Endothelial cell of umbilical vein (primary cell): ENCODE data around the gene SMCO4.

Experiments used
- CTCF ChIP-seq, 2 donors: IDR thresholded peaks; 1 replicate in 1 of 2; 2 replicates in 1 of 2; pipeline ENCODE4 v1.5.1; 2011; ENCODE audit warnings: low read length in 2 of 2, mild to moderate bottlenecking in 2 of 2, moderate library complexity in 2 of 2, control low read depth in 1 of 2, inconsistent platforms in 1 of 2, low read depth in 1 of 2; ENCODE audit not compliant: insufficient read depth in 1 of 2; ENCODE audit errors: extremely low read depth in 1 of 2
- EZH2 ChIP-seq: IDR thresholded peaks from 2 replicates; pipeline ENCODE4 v1.6.1; 2012; ENCODE audit warnings: borderline replicate concordance, low read depth, mild to moderate bottlenecking, moderate library complexity, low read length, inconsistent platforms; ENCODE audit not compliant: severe bottlenecking
- FOS ChIP-seq: IDR thresholded peaks from 2 replicates; pipeline ENCODE4 v1.6.1; 2011; ENCODE audit warnings: mild to moderate bottlenecking, low read length, moderate library complexity, borderline replicate concordance; ENCODE audit not compliant: insufficient read depth
- JUN ChIP-seq: IDR thresholded peaks from 2 replicates; pipeline ENCODE4 v1.6.1; 2011; ENCODE audit warnings: borderline replicate concordance, low read depth; ENCODE audit not compliant: insufficient read length, insufficient read depth
- MAX ChIP-seq: IDR thresholded peaks from 2 replicates; pipeline ENCODE4 v1.6.1; 2011; ENCODE audit not compliant: insufficient read depth, insufficient read length
- MYC ChIP-seq: IDR thresholded peaks from one replicate; pipeline ENCODE4 v1.6.1; 2011; ENCODE audit warnings: mild to moderate bottlenecking, low read depth, low read length
- POLR2A ChIP-seq: IDR thresholded peaks from 2 replicates; pipeline ENCODE4 v1.6.1; 2012; ENCODE audit warnings: low read depth, mild to moderate bottlenecking, control low read depth, low read length
- POLR2AphosphoS5 ChIP-seq: IDR thresholded peaks from 2 replicates; pipeline ENCODE4 v1.6.1; 2012; ENCODE audit warnings: low read depth, mild to moderate bottlenecking, control low read depth, low read length, moderate library complexity; ENCODE audit not compliant: insufficient read depth

DNA sequence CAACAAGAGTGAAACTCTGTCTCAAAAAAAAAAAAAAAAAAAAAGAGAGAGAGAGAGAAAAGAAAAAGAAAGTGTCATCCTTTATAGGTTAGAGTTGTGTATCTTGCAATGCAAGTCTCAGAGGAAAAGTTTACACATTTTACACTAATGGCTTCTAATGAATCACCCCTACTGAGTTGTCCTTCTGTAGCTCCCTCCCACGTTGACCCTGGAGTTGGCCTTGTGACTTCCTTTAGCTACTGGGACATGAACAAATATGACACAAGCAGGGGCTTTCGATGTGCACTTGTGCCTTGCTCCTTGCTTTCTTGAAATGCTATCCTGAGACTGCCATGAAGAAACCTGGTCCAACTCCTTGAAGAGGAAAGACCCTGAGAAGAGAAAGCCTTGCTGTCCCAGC, 2.4 kb upstream of the SMCO4 start:
- TF ChIP-seq CTCF (IDR thresholded peaks at IDR 0.05; ENCODE audit: extremely low read depth in 1 of 2, insufficient read depth in 1 of 2, low read depth in 1 of 2, low read length in 2 of 2) (no peak), POLR2AphosphoS5 (no peak), MAX (no peak), POLR2A (no peak), MYC (no peak), JUN (no peak), EZH2 (no peak), FOS (no peak)
